Measurements from ENCODE around the gene PLA2G4F. TPM values are rescaled to one million over a fixed set of nuclear protein-coding genes. Genes with fewer than 3 reads are reported as not detected.

PLA2G4F gene
- total and polyA plus RNA-seq, 10 of the 15 experiments (the other 5 are each of a cell fraction or from before 2014, with no cell fraction given): not detected

DNA sequence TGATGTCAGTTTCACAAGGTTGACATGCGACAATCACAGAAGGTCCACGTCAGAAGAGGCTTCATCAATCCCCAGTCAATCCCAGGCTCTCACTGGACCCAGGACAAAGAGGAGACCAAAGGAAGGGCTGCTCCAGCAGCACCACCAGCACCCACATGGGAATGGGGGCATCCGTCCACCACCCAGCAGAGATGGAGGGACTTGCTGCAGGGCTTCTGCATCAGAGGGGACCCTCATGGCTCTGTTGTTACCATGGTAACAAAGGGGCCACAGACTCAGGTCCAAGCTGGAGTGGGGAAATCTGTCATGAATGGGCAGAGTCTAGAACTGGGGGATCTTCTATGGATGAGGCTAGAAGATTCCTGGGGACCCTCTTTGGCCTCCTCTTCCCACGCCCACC is 13.1 kb downstream of the PLA2G4F start:
- BruUV-seq (replicated peaks): no TSS peak
- no peak overlapping the region for H3K4me2 ChIP-seq (ENCODE audit: control insufficient read depth, insufficient read depth)
- no peaks in the 10 kb centered on the region for H3K79me2 ChIP-seq (ENCODE audit: control insufficient read depth, insufficient read depth, low read length)
- in situ Hi-C loops (cut with MboI) (no loop called here), intact Hi-C loops (cut with micrococcal nuclease; ENCODE audit: unreplicated experiment) (no loop called here)
- 41% methylated on average over 4 of the region's 4 CpGs for WGBS (ENCODE audit: insufficient coverage, insufficient replicate concordance, low lambda C conversion rate, missing lambda C conversion rate)
- H3K27me3 ChIP-seq (replicated peaks in 1 of 2; ENCODE audit: control insufficient read depth in 2 of 2, insufficient read depth in 2 of 2, low read length in 1 of 2): no peaks in the 10 kb centered on the region; a peak in 1 of 4 replicates
- no peak overlapping the region for H2AFZ ChIP-seq (ENCODE audit: control insufficient read depth, low read depth, low read length)
- no peaks in the 10 kb centered on the region for H3K36me3 ChIP-seq (ENCODE audit: control insufficient read depth in 2 of 2, insufficient read depth in 2 of 2, low read length in 1 of 2)
- H3K4me3 ChIP-seq: no peak overlapping the region
- ChIA-PET POLR2A (interaction anchor here (0.6 kb wide), 1 partner anchor 544 kb away, joined by 4 read pairs; no protein-coding TSS in a partner anchor), CTCF (no interaction called here), SMC1A (ENCODE audit: uncharacterized antibody, unreplicated experiment) (interaction anchor here (1.0 kb wide), 1 partner anchor 65 kb away, joined by 3 read pairs; no protein-coding TSS in a partner anchor), RAD21 (ENCODE audit: unreplicated experiment) (no interaction called here)
- DNase-seq (ENCODE audit: low read depth, low spot score): no peak
- TF ChIP-seq HDAC6 (IDR thresholded peaks at IDR 0.05; ENCODE audit: unreplicated experiment) (no peak), GABPA (IDR thresholded peaks at IDR 0.05; ENCODE audit: low read depth) (no peak), NRF1 (conservative IDR thresholded peaks at IDR 0.05; ENCODE audit: low read depth, low read length) (no peak), STAT3 (IDR thresholded peaks at IDR 0.05; ENCODE audit: low read depth, low read length) (no peak), TCF3 (IDR thresholded peaks at IDR 0.05; ENCODE audit: borderline replicate concordance, insufficient read depth, low read depth, low read length) (no peak), RELA (IDR thresholded peaks at IDR 0.05; ENCODE audit: borderline replicate concordance, partially characterized antibody) (no peak), SMC3 (IDR thresholded peaks at IDR 0.05; ENCODE audit: borderline replicate concordance, low read length) (no peak), RCOR1 (conservative IDR thresholded peaks at IDR 0.05; ENCODE audit: low read depth, low read length) (no peak), POLR2A (IDR thresholded peaks at IDR 0.05; ENCODE audit: low read depth, low read length) (no peak), ZNF24 (IDR thresholded peaks at IDR 0.05) (no peak)
- TF ChIP-seq, protein P1, sequence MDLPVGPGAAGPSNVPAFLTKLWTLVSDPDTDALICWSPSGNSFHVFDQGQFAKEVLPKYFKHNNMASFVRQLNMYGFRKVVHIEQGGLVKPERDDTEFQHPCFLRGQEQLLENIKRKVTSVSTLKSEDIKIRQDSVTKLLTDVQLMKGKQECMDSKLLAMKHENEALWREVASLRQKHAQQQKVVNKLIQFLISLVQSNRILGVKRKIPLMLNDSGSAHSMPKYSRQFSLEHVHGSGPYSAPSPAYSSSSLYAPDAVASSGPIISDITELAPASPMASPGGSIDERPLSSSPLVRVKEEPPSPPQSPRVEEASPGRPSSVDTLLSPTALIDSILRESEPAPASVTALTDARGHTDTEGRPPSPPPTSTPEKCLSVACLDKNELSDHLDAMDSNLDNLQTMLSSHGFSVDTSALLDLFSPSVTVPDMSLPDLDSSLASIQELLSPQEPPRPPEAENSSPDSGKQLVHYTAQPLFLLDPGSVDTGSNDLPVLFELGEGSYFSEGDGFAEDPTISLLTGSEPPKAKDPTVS (IDR thresholded peaks at IDR 0.05; ENCODE audit: low read depth, low read length): no peak
- no peak for ATAC-seq
- FAIRE-seq: no peak
- no peaks in the 10 kb centered on the region for H4K20me1 ChIP-seq (ENCODE audit: control insufficient read depth, insufficient read depth)
- H3K9me3 ChIP-seq (replicated peaks; ENCODE audit: control insufficient read depth, insufficient read depth, low read length): no peaks in the 10 kb centered on the region
- H3K9ac ChIP-seq (ENCODE audit: control insufficient read depth, insufficient read depth, low read length): no peak overlapping the region
- no peak overlapping the region for H3K27ac ChIP-seq (ENCODE audit: control insufficient read depth, insufficient read depth)
- H3K4me1 ChIP-seq (ENCODE audit: control insufficient read depth, insufficient read depth, low read length): no peaks in the 10 kb centered on the region

All from GM12878 (cell line).